HepG2 (cell line): ENCODE results near the gene WDCP. TPM values are rescaled to one million over a fixed set of nuclear protein-coding genes. Genes with fewer than 3 reads are reported as not detected.

Source experiments
- BCL6 ChIP-seq: IDR thresholded peaks from 2 replicates; pipeline ENCODE4 v1.6.1; 2016; ENCODE audit warnings: missing genetic modification reagents, missing compliant biosample characterization
- BCLAF1 ChIP-seq: fragments of 450-650 bp; IDR thresholded peaks from 2 replicates; pipeline ENCODE4 v1.6.1; 2017; ENCODE audit warnings: mild to moderate bottlenecking
- FOXK1 ChIP-seq: sonication (generic); formaldehyde crosslinking; IDR thresholded peaks from 2 replicates; pipeline ENCODE4 v1.4.0; 2020; ENCODE audit warnings: low read depth, missing genetic modification reagents, borderline replicate concordance
- GABPB1 ChIP-seq: IDR thresholded peaks from 2 replicates; pipeline ENCODE4 v1.6.1; 2016; ENCODE audit warnings: mild to moderate bottlenecking, missing genetic modification reagents, moderate library complexity, missing compliant biosample characterization
- IRX3 ChIP-seq: sonication (generic); formaldehyde crosslinking; IDR thresholded peaks from 2 replicates; pipeline ENCODE4 v1.8.1; 2023; ENCODE audit warnings: mild to moderate bottlenecking, low read depth, missing genetic modification reagents, borderline replicate concordance
- MIER3 ChIP-seq: IDR thresholded peaks from 2 replicates; pipeline ENCODE4 v1.6.1; 2016; ENCODE audit warnings: missing compliant biosample characterization, borderline replicate concordance
- NR1H2 ChIP-seq: sonication (generic); formaldehyde crosslinking; IDR thresholded peaks from 2 replicates; pipeline ENCODE4 v1.8.1; 2022; ENCODE audit warnings: low read depth, missing genetic modification reagents, borderline replicate concordance
- SIX1 ChIP-seq: sonication (generic); formaldehyde crosslinking; IDR thresholded peaks from 2 replicates; pipeline ENCODE4 v1.4.0; 2020; ENCODE audit warnings: missing genetic modification reagents, borderline replicate concordance
- TAF15 ChIP-seq: fragments of 200-400 bp; formaldehyde crosslinking; IDR thresholded peaks from one replicate; pipeline ENCODE4 v1.6.1; 2018; ENCODE audit warnings: mild to moderate bottlenecking, low read depth, low read length; ENCODE audit not compliant: poor library complexity, severe bottlenecking
- TBP ChIP-seq: sonication (generic); formaldehyde crosslinking; IDR thresholded peaks from 2 replicates; pipeline ENCODE4 v1.5.0; 2020; ENCODE audit warnings: missing genetic modification reagents
- TEAD2 ChIP-seq: sonication (generic); formaldehyde crosslinking; IDR thresholded peaks from 2 replicates; pipeline ENCODE4 v1.9.0; 2021; ENCODE audit warnings: missing genetic modification reagents
- U2AF1 ChIP-seq: fragments of 200-400 bp; formaldehyde crosslinking; optimal IDR thresholded peaks from 2 replicates; pipeline ENCODE3; 2017; ENCODE audit warnings: mild to moderate bottlenecking, low read depth, low read length
- ZBTB26 ChIP-seq: IDR thresholded peaks from 2 replicates; pipeline ENCODE4 v1.6.1; 2016; ENCODE audit warnings: missing compliant biosample characterization, missing genetic modification reagents, borderline replicate concordance
- ZBTB43 ChIP-seq: sonication (generic); formaldehyde crosslinking; conservative IDR thresholded peaks from 2 replicates; pipeline ENCODE4 v1.4.0; 2020; ENCODE audit warnings: missing genetic modification reagents
- ZNF251 ChIP-seq: sonication (generic); formaldehyde crosslinking; IDR thresholded peaks from 2 replicates; pipeline ENCODE4 v1.9.0; 2021; ENCODE audit warnings: mild to moderate bottlenecking, missing genetic modification reagents
- ZNF576 ChIP-seq: sonication (generic); formaldehyde crosslinking; IDR thresholded peaks from 2 replicates; pipeline ENCODE4 v1.4.0; 2020; ENCODE audit warnings: mild to moderate bottlenecking, missing genetic modification reagents
- ZNF605 ChIP-seq: sonication (generic); formaldehyde crosslinking; IDR thresholded peaks from 2 replicates; pipeline ENCODE4 v1.8.0; 2022; ENCODE audit warnings: mild to moderate bottlenecking, missing genetic modification reagents
- ZNF749 ChIP-seq: sonication (generic); formaldehyde crosslinking; IDR thresholded peaks from 2 replicates; pipeline ENCODE4 v1.8.0; 2022; ENCODE audit warnings: mild to moderate bottlenecking, missing genetic modification reagents, moderate library complexity, borderline replicate concordance
- ZNF800 ChIP-seq: sonication (generic); formaldehyde crosslinking; IDR thresholded peaks from 2 replicates; pipeline ENCODE4 v1.4.0; 2020; ENCODE audit warnings: missing genetic modification reagents
- ZNF891 ChIP-seq: sonication (generic); formaldehyde crosslinking; IDR thresholded peaks from 2 replicates; pipeline ENCODE4 v1.5.0; 2020; ENCODE audit warnings: mild to moderate bottlenecking, missing genetic modification reagents
- polyA plus RNA-seq, 8 experiments: library from polyadenylated mRNA; depleted of rRNA in 3 of 8; stranded (reverse) in 7 of 8; unstranded in 1 of 8; fragments of >200 nt; fragmentation: Illumina TruSeq in 4 of 8; extraction: Trizol in 4 of 8; gene quantifications; 2 replicates each; pipeline versions ENCODE4 v1.2.1 to v1.2.3, GENCODE V29; 2011 to 2016; ENCODE audit warnings: low read depth in 4 of 8, missing spikeins in 1 of 8, mixed read lengths in 1 of 8; ENCODE audit not compliant: insufficient read depth in 1 of 8
- total RNA-seq, 5 experiments: library from RNA; depleted of rRNA; stranded (reverse); fragments of >200 nt; fragmentation: Illumina TruSeq; extraction: Trizol; gene quantifications; 2 replicates each; pipeline ENCODE4 v1.2.3, GENCODE V29; 2016; ENCODE audit warnings: low read depth in 1 of 5

The WDCP gene
- total and polyA plus RNA-seq, 2 of the 13 experiments (the other 11 are each of a cell fraction or from before 2014, with no cell fraction given): 17.4 to 22.6 TPM

GRCh38 chr2:24075915-24076848 lies 29.0 kb upstream of the WDCP start, which contains the start of gene SF3B6 (continued):
- TF ChIP-seq U2AF1 (peak; percentile 97), MIER3 (peak; percentile 98), ZNF605 (CRISPR knock-in tag) (peak; percentile 97), BCLAF1 (no peak), BCL6 (CRISPR knock-in tag) (peak; percentile 81; the same call in 1 of the 2 replicates), ZNF576 (CRISPR knock-in tag) (no peak; the same call in 1 of the 2 replicates), ZBTB26 (CRISPR knock-in tag) (peak; percentile 89; the same call in 1 of the 2 replicates), ZNF800 (peak; percentile 89; the same call in 1 of the 2 replicates), TAF15 (no peak), ZNF891 (CRISPR knock-in tag) (peak; percentile 96), TBP (no peak), ZNF749 (peak; percentile 87; the same call in 1 of the 2 replicates), GABPB1 (CRISPR knock-in tag) (peak; percentile 99), NR1H2 (CRISPR knock-in tag) (no peak), ZBTB43 (CRISPR knock-in tag) (no peak; the same call in 1 of the 2 replicates), ZNF251 (CRISPR knock-in tag) (0 out of 2 replicates have a peak, but pooled peaks have one; percentile 32), FOXK1 (CRISPR knock-in tag) (peak; percentile 100), IRX3 (peak; percentile 57; the same call in 1 of the 2 replicates), SIX1 (CRISPR knock-in tag) (peak; percentile 65; the same call in 1 of the 2 replicates), TEAD2 (no peak)
